HCT116 (cell line): ENCODE measurements around the gene ITGAE. TPM values are rescaled to one million over a fixed set of nuclear protein-coding genes. Genes with fewer than 3 reads are reported as not detected.

Experiments
- ATAC-seq: fragments of 200-7000 bp; cut with Tn5 transposase; 2 replicates; pipeline ENCODE4 v1.9.1; 2020; ENCODE audit warnings: mild to moderate bottlenecking, moderate library complexity
- BruUV-seq: library from RNA; stranded (reverse); fragments of 400-500 nt; replicated peaks from 2 replicates; lab custom pipeline; 2021; lab: Mats Ljungman, UMichigan
- CTCF ChIA-PET: fragments of 300-600 bp; sonication (Branson Sonifier 250); formaldehyde crosslinking; loops from one replicate; lab custom pipeline; 2021; ENCODE audit warnings: antibody characterized with exemption; lab: Charles Lee
- POLR2A ChIA-PET: fragments of 300-600, 350-600 bp; sonication (Branson Sonifier 250); formaldehyde crosslinking; loops from one replicate; lab custom pipeline; 2021; ENCODE audit warnings: antibody characterized with exemption; lab: Charles Lee
- RAD21 ChIA-PET, 2 experiments: fragments of 300-600 bp; sonication (Branson Sonifier 250); formaldehyde crosslinking; loops; one replicate each; lab custom pipeline; 2023; ENCODE audit warnings: low total read pairs in 2 of 2; ENCODE audit not compliant: uncharacterized antibody in 2 of 2, unreplicated experiment in 2 of 2, low non-redundant PET in 1 of 2; lab: Charles Lee
- DNase-seq: peaks from one replicate; pipeline ENCODE4 v3.0.0-alpha.2; 2010; ENCODE audit warnings: low read depth, low spot score
- H2AFZ ChIP-seq: fragments of 200-600 bp; shearing (Covaris generic), sonication (generic); 2 replicates; pipeline ENCODE4 v1.6.1; 2017; ENCODE audit warnings: low read depth, mixed run types, mixed read lengths, antibody characterized with exemption, low read length; ENCODE audit not compliant: poor library complexity, severe bottlenecking
- H3K27ac ChIP-seq: 2 replicates; pipeline ENCODE4 v1.5.1; 2012; ENCODE audit warnings: low read depth, low read length
- H3K27me3 ChIP-seq: fragments of 200-600 bp; sonication (generic); 2 replicates; pipeline ENCODE4 v1.6.1; 2016; ENCODE audit warnings: mixed run types, low read length, mixed read lengths; ENCODE audit not compliant: insufficient read depth
- H3K36me3 ChIP-seq, 2 experiments: fragments of 200-500 bp in 1 of 2; fragments of 200-600 bp in 1 of 2; sonication (Bioruptor generic) in 1 of 2; sonication (generic) in 1 of 2; 2 replicates each; pipeline versions ENCODE4 v1.5.1 to v1.6.1; 2014 to 2016; ENCODE audit warnings: low read length in 2 of 2, inconsistent platforms in 1 of 2, mixed read lengths in 1 of 2, mixed run types in 1 of 2; ENCODE audit not compliant: insufficient read depth in 2 of 2, control insufficient read depth in 1 of 2
- H3K4me1 ChIP-seq, 2 experiments: fragments of 200-600 bp in 1 of 2; sonication (generic) in 1 of 2; 2 replicates each; pipeline versions ENCODE4 v1.5.1 to v1.6.1; 2012 to 2017; ENCODE audit warnings: low read length in 2 of 2, inconsistent platforms in 1 of 2, mild to moderate bottlenecking in 1 of 2, mixed read lengths in 1 of 2, mixed run types in 1 of 2, moderate library complexity in 1 of 2; ENCODE audit not compliant: insufficient read depth in 2 of 2, control insufficient read depth in 1 of 2
- H3K4me2 ChIP-seq: fragments of 200-600 bp; sonication (generic); 2 replicates; pipeline ENCODE4 v1.6.1; 2017; ENCODE audit warnings: mixed run types, low read length, mixed read lengths
- H3K4me3 ChIP-seq, 2 experiments: fragments of 200-600 bp in 1 of 2; sonication (generic) in 1 of 2; replicated peaks in 1 of 2; 2 replicates each; pipeline ENCODE4 v1.5.1; 2011 to 2016; ENCODE audit warnings: low read length in 2 of 2, control low read depth in 1 of 2, low read depth in 1 of 2, mild to moderate bottlenecking in 1 of 2, mixed read lengths in 1 of 2, mixed run types in 1 of 2
- H3K79me2 ChIP-seq: fragments of 200-600 bp; sonication (generic); 2 replicates; pipeline ENCODE4 v1.6.1; 2017; ENCODE audit warnings: mild to moderate bottlenecking, mixed run types, low read length, moderate library complexity, mixed read lengths; ENCODE audit not compliant: insufficient read depth
- H3K9ac ChIP-seq: fragments of 200-600 bp; sonication (generic); 2 replicates; pipeline ENCODE4 v1.6.1; 2016; ENCODE audit warnings: low read length, mixed read lengths
- H3K9me2 ChIP-seq: fragments of 200-600 bp; sonication (generic), shearing (Covaris generic); 2 replicates; pipeline ENCODE4 v1.6.1; 2017; ENCODE audit warnings: mixed run types, mild to moderate bottlenecking, moderate library complexity; ENCODE audit not compliant: insufficient read depth
- H3K9me3 ChIP-seq, 2 experiments: fragments of 200-500 bp in 1 of 2; fragments of 200-600 bp in 1 of 2; sonication (Bioruptor generic) in 1 of 2; sonication (generic) in 1 of 2; 2 replicates each; pipeline ENCODE4 v1.6.1; 2014 to 2017; ENCODE audit warnings: low read length in 2 of 2, mixed read lengths in 2 of 2, inconsistent platforms in 1 of 2, low read depth in 1 of 2, mild to moderate bottlenecking in 1 of 2, mixed run types in 1 of 2, moderate library complexity in 1 of 2; ENCODE audit not compliant: control insufficient read depth in 1 of 2, insufficient read depth in 1 of 2
- H4K20me1 ChIP-seq: fragments of 200-600 bp; sonication (generic), shearing (Covaris generic); 2 replicates; pipeline ENCODE4 v1.6.1; 2017; ENCODE audit warnings: mixed run types, mild to moderate bottlenecking, moderate library complexity; ENCODE audit not compliant: insufficient read depth
- CTCF ChIP-seq, 3 experiments: fragments of 200-600 bp in 1 of 3; sonication (generic) in 1 of 3; IDR thresholded peaks in 2 of 3; conservative IDR thresholded peaks in 1 of 3; 2 replicates each; pipeline ENCODE4 v1.5.1; 2012 to 2017; ENCODE audit warnings: low read depth in 2 of 3, low read length in 2 of 3, antibody characterized with exemption in 1 of 3, borderline replicate concordance in 1 of 3, control low read depth in 1 of 3, mild to moderate bottlenecking in 1 of 3, mixed read lengths in 1 of 3, mixed run types in 1 of 3, moderate library complexity in 1 of 3; ENCODE audit not compliant: insufficient read depth in 1 of 3
- EZH2phosphoT487 ChIP-seq: fragments of 200-600 bp; IDR thresholded peaks from 2 replicates; pipeline ENCODE4 v1.6.1; 2018; ENCODE audit warnings: antibody characterized with exemption, borderline replicate concordance
- JUND ChIP-seq: IDR thresholded peaks from 2 replicates; pipeline ENCODE4 v1.6.1; 2012
- POLR2A ChIP-seq: IDR thresholded peaks from 2 replicates; pipeline ENCODE4 v1.7.0; 2011; ENCODE audit warnings: borderline replicate concordance; ENCODE audit not compliant: insufficient read depth, insufficient read length; ENCODE audit errors: extremely low read depth
- RAD21 ChIP-seq: IDR thresholded peaks from 2 replicates; pipeline ENCODE4 v1.6.1; 2012; ENCODE audit warnings: low read depth, mild to moderate bottlenecking
- YY1 ChIP-seq: IDR thresholded peaks from 2 replicates; pipeline ENCODE4 v1.6.1; 2011; ENCODE audit warnings: low read length, low read depth, moderate library complexity, mild to moderate bottlenecking; ENCODE audit not compliant: insufficient replicate concordance; ENCODE audit errors: extremely low read depth
- ZNF274 ChIP-seq: fragments of 200-500 bp; sonication (Bioruptor generic); IDR thresholded peaks from 2 replicates; pipeline ENCODE4 v1.6.1; 2014; ENCODE audit warnings: mild to moderate bottlenecking, low read depth, low read length, inconsistent platforms
- intact Hi-C: fragments of 100-400 bp; cut with micrococcal nuclease; formaldehyde crosslinking; loops from 2 replicates; pipeline ENCODE4 v1.10.0; 2022
- total RNA-seq: library from RNA; stranded (reverse); gene quantifications from one replicate; pipeline ENCODE4 v1.2.1, GENCODE V29; 2021; ENCODE audit not compliant: unreplicated experiment

The ITGAE gene
- total RNA-seq, 1 experiment from 2014 or later, result 19.9 TPM

GRCh38 chr17:3843935-3844516, 43.0 kb upstream of the ITGAE start:
- Histone ChIP-seq H3K9ac (no peak overlapping the region), H3K79me2 (peaks cover 55% of the 10 kb centered on the region), H3K4me3 (no peak overlapping the region), H3K27me3 (no peaks in the 10 kb centered on the region), H3K36me3 (peaks cover 15 to 26% of the 10 kb centered on the region in 2 experiments; a peak in 3 of 4 replicates), H4K20me1 (no peaks in the 10 kb centered on the region), H3K9me3 (no peaks in the 10 kb centered on the region), H2AFZ (no peak overlapping the region), H3K9me2 (no peaks in the 10 kb centered on the region), H3K4me1 (peaks cover 6 to 28% of the 10 kb centered on the region in 2 experiments; a peak in 3 of 4 replicates), H3K27ac (no peak overlapping the region), H3K4me2 (peak overlapping the region; percentile 5; the same call in 1 of the 2 replicates)
- peak; percentile 56 for DNase-seq
- ChIA-PET POLR2A (no interaction called here), RAD21 (interaction anchor here (0.6 to 1.0 kb wide), 4 partner anchors 64 to 107 kb away, joined by 3 to 8 read pairs (median 3); no protein-coding TSS in a partner anchor), CTCF (interaction anchor here (0.5 to 5.4 kb wide), 15 partner anchors 9 to 576 kb away, joined by 3 to 73 read pairs (median 4); partner anchors contain the start of gene CAMKK1)
- peak; percentile 57 for ATAC-seq
- TF ChIP-seq ZNF274, result no peak
- peak; percentile 5 for TF ChIP-seq YY1
- TF ChIP-seq CTCF (IDR thresholded peaks at IDR 0.05 in 2 of 3, conservative IDR thresholded peaks at IDR 0.05 in 1 of 3; ENCODE audit: borderline replicate concordance in 1 of 3, insufficient read depth in 1 of 3, low read depth in 2 of 3, low read length in 2 of 3), result peak; percentile 63 to 85 (median 84)
- no peak for TF ChIP-seq POLR2A
- no peak for TF ChIP-seq EZH2phosphoT487
- TF ChIP-seq RAD21, result peak; percentile 56
- TF ChIP-seq JUND, result no peak
- BruUV-seq, result no TSS peak
- intact Hi-C loops, result loop anchor here (1.0 to 10.0 kb wide), 3 partner anchors 63 to 231 kb away; no protein-coding TSS in a partner anchor
